HG03135 (cell line): Measurements from ENCODE around the gene CDH13.

Experiments used
- ATAC-seq: cut with Tn5 transposase; IDR thresholded peaks from one replicate; pipeline ENCODE4 v1.9.1; 2021; ENCODE audit warnings: mild to moderate bottlenecking, moderate library complexity; ENCODE audit not compliant: unreplicated experiment

Gene CDH13

GRCh38 chr16:83835586-83836566 is 1209.1 kb downstream of the CDH13 start:
- ATAC-seq, result no peak

GRCh38 chr16:83837566-83837965 is 1210.8 kb downstream of the CDH13 start:
- ATAC-seq, result no peak

- ATAC-seq, result no peak
Observed at GRCh38 chr16:83838151-83838550, 1211.4 kb downstream of the CDH13 start.

GRCh38 chr16:83839561-83839960 is 1212.8 kb downstream of the CDH13 start:
- no peak for ATAC-seq

- ATAC-seq, result no peak
Observed at GRCh38 chr16:83840060-83840617, 1213.4 kb downstream of the CDH13 start.

- ATAC-seq, result no peak
Observed at GRCh38 chr16:83842291-83842690, 1215.5 kb downstream of the CDH13 start.

- no peak for ATAC-seq
Observed at GRCh38 chr16:83842756-83843507, 1216.2 kb downstream of the CDH13 start.

- no peak for ATAC-seq
Observed at GRCh38 chr16:83843657-83844056, 1216.9 kb downstream of the CDH13 start.

GRCh38 chr16:83845263-83845662 is 1218.5 kb downstream of the CDH13 start:
- no peak for ATAC-seq

- ATAC-seq, result no peak
Observed at GRCh38 chr16:83847371-83848225, 1220.8 kb downstream of the CDH13 start.

- ATAC-seq, result no peak
Observed at GRCh38 chr16:83849421-83849820, 1222.7 kb downstream of the CDH13 start.
